NCI-H510A (cell line): ENCODE measurements around the gene ZPLD1.

ENCODE experiments used
- DNase-seq: peaks from one replicate; lab custom pipeline; 2025; lab: John Stamatoyannopoulos, UW

ZPLD1 gene

DNA sequence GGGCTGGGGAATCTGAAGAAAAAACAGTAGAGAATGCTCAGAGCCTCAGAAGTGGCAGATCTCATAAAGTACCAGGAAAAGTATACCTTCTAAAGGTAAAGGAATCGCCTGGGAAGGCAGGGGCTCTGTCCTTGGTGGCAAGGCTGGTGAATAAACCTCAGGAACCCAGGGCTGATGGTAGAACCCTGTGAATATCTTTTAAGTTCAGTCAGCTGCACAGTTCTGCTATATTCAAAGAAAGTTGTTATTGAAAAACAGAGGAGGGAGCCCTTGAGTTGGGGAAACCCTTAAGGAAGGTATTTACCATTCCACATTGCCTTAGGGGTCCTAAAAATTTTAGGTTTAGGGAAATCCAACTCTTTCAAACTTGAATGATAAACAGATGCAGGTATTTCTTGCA is 31.2 kb downstream of the ZPLD1 start:
- DNase-seq: no peak

DNA sequence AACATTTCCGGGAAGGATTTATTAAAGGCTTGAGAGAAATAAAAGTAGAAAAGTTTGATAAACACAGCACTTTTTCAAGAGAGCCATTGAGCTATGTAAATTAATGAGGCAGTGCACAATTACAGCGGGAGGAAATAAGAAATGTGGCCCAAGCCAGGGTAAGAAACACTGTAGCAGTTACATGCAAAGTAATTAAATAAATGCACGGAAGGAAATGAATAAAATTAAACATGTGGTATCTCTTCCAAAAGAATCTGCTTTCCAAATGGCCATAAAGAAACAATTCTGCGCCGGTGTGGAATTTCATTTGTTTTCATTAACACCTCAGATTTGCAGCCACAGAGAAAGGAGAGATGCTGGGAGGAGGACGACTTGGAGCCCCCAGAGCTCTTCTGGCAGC is 35.3 kb downstream of the ZPLD1 start:
- no peak for DNase-seq

DNA sequence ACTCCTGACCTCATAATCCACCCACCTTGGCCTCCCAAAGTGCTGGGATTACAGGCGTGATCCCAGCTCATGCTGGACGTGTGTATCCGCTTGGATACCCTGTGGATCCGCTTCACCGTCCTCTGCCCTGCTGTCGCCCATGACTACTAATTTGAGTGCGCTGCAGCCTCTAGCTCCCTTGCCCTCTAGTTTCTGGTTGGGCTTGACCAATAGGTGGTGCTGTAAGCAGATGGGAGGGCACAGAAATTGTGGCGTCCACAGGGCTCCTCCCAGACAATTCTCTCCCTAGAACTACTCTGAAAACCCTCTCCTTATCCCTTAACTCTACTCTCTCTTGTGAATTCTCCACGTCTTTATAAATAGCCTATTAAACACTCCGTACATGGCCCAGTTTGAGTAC is 36.2 kb downstream of the ZPLD1 start:
- no peak for DNase-seq

DNA sequence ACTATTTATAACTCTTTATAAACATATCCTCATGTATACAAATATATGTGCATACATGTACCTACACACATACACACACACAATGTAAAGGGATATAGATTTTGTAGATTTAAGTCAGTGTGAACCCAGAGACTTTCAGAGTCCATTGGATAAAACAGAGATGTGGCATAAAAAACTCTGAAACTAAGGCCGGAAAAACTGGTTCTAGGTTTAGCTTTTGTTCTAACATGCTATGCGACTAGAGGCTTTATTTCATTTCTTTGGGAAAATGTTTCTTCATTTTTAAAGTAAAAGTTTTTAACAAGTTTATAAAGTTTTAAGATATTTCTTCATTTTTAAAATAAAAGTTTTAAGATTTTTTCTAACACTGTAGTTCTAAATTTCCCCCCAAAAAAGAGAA is 36.7 kb downstream of the ZPLD1 start:
- no peak for DNase-seq

DNA sequence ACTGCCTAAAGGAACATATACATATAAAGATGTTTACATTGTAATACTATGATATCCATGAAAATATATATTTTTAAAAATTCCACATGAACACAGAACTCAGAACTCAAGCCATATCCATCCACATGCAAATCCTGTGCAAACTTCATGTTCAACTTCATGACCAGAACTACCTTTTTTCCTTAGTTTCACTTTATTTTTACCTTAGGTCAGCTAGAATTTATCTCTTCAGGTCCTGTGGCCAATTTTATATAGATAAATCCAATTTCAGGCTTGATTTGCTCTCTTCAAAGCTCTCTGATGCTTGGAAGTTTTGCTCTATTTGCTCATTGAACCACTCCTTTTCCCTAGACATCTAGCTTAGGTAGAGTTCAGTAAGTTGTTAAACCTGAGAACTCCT is 38.8 kb downstream of the ZPLD1 start:
- DNase-seq: no peak

DNA sequence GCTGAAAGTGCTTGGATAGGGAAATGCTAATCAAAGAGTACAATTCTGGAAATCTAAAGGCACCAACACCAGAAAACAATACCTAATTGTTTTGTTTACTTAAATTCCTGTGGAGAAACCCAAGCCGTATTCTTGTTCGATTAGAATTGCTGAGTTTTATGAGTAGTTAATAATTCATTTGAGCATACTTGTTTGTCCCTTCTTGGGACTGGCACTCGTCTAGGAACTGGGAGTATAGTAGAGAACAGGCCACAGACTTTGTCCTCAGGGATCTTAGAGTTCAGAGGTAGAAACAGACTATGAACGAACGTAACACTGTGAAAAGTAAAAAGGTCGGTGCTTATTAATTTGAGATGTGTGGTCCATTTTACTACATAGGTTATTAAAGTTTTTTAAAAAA is 39.4 kb downstream of the ZPLD1 start:
- DNase-seq: no peak

DNA sequence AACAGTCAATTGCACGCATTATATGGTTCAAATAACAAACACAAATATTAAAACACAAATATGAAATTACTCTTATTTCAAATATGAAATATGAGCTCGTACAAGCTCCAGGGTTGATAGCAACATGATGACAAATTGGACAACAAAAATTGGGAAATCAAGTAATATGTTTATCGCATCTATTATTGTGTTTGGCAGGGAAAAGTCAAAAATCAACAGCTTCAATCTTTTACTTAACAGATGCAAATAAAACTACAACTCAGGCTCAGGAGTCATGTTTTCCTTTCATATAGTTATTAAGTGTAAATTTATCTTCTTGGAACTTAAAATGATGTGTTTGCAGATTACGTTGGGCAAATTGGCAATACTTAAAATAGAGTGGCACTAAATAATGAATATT is 41.4 kb downstream of the ZPLD1 start:
- DNase-seq: no peak

DNA sequence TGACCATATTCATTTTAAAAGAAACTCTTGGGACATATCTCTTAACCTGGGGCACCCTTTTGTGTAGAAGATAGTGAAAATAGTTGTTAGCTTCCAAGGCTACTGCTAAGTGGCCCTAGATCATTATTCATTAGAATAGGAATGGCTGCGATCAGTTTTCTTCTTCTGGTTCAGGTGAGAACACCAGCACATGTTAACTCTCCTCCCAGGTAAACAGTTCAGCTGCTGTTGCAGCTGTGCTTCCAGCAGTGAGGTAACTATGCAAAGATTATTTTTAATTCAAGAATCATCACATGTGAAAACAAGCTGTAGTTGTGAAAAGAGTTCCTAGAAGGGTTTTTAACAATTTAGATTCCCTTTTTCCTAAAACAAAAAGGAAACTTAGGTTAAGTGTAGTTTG is 43.3 kb downstream of the ZPLD1 start:
- no peak for DNase-seq

DNA sequence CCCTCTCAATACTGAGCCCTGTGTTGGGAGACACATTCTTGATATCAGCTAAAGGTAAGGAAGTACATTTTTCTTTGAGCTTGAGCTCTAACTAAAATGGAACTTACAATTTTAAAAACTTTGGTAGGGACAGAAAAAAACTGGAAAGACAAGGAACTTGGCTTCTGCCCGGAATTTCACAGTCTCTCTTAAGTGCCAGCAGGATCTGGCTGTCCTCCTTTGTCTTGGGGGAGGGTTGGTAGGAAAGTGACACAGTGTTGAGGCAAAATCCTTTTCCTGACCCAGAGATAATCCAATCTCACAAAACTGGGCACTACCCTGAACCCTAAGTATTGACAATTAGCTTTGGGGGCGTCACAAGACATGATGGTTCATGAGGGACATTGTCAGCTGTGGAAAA is 45.3 kb downstream of the ZPLD1 start:
- DNase-seq: no peak

DNA sequence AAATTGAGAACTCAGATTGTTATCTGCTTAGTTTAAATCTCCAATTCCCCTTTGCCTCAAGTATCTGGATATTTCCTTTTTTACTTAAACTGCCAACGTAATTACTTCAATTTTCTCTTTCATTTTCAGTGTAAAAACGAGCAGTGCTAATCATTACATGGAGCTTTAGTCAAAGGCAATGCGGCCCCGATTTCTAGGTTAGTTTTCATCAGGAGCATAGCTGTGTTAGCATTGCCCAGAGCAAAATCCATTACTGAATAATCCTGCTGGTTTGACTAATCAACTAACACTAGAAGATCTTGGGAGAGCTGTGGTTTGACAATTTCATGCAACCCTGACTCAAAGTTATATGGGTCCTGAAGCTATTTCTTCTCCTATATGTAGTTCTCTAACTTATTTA is 46.2 kb downstream of the ZPLD1 start:
- DNase-seq: no peak

DNA sequence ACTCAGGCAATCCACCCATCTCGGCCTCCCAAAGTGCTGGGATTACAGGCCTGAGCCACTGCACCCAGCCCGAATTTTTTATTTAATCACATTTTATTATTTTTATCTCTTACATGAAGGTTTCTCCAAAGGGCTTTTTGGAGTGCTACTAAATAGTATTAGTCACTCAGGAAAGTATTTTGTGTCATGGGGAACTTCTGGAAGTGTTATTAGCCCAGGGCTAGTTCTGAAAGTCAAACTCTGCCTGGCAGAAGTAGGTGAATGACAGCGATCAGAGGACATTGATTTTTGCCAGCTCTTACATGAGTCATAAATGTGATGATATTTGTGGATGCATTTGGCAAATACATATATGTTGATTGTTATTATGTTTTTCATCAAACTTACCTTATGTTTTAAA is 48.7 kb downstream of the ZPLD1 start:
- no peak for DNase-seq

DNA sequence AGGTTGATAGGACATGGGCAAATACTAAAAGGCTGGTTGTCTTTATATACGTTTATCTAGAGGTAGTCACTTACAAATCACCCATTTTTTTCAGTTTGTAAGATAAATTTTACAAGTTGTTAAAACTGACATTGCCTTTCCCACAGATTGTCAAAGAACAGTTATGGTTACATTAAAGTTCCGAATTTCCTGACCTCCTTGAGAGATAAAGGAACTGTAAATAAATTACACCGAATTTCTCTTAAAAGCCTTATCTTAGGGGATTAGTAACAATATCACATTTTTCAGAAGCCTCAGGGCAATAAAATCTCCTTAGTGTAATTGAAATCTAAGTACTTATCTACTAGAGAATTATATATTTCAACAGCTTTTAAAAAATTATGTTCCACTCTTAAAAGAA is 49.5 kb downstream of the ZPLD1 start:
- no peak for DNase-seq

DNA sequence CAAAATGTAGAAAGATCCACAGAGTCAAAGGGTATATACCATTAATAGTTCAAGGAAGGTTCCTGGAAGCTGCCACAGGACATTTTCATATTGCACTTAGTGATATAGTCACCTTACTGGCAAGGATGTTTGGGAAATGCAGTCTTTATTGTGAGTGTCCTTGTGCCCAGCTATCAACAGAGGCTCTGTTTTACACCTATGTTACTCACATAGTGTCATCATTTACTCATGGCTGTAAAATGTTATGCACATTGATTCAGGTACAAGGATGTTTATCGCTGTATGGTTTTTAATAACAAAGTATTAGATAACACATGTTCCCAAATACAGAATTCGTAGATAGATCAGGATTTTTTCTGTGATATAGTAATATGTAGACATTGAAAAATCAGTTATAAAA is 50.9 kb downstream of the ZPLD1 start:
- DNase-seq: no peak

DNA sequence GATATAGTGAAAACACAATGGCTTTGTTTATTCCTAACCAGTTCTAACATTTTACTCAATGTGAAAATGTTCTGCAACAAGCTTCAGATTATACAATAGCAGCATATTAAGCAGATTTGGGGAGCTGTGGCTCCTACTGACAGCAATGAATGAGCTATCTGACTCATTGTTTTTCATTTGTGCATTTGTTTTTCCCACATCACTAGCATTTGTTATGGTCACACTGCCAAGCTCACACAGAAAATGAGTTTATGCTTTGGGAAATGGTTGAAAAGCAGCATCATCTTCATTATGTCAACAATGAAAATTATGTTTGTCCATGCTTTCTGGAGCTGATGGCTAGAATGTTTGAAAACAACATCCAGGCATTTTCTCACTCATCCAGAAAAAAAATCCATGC is 53.5 kb downstream of the ZPLD1 start:
- DNase-seq: no peak

DNA sequence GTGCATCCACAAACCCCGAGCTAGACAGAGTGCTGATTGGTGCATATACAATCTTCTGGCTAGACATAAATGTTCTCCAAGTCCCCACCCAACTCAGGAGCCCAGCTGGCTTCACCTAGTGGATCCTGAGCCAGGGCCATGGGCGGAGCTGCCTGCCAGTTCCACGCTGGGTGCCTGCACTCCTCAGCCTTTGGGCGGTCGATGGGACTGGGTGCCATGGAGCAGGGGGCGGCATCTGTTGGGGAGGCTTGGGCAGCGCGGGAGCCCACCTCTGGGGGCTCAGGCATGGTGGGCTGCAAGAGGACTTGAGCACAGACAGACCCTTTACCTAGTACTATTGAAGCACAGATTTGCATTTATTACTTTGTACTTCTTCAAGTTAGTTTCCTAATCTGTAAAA is 57.5 kb downstream of the ZPLD1 start:
- no peak for DNase-seq

DNA sequence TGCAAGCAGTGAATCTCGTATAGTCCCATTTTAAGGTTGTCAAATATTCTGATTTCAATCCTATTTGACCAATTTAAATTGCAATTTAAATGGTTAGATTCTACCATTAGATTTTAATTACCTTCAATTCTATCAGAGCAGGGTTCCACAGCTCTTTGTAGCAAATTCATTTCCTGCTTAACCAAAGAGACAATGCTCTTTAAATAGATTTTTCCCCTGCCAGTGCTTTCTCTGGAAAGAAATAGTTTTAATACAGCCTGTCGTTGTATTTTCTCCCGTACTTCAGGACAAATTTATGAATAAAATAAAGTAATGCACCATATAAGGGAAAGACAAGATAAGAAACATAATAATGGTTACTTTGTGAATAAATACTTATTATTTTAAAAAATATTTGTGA is 62.8 kb downstream of the ZPLD1 start:
- DNase-seq: no peak

DNA sequence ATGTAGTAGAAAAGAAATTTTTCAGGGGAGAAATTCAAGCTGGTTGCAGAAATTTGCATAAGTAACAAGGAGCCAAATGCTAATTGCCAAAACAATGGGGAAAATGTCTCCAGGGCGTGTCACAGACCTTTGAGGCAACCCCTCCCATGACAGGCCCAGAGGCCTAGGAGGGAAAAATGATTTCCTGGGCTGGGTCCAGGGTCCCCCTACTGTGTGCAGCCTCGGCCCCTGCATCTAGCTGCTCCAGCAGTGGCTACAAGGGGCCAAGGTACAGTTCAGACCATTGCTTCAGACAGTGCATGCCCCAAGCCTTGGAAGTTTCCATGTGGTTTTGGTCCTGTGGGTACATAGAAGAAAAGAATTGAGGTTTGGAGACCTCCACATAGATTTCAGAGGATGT is 70.7 kb downstream of the ZPLD1 start:
- no peak for DNase-seq

DNA sequence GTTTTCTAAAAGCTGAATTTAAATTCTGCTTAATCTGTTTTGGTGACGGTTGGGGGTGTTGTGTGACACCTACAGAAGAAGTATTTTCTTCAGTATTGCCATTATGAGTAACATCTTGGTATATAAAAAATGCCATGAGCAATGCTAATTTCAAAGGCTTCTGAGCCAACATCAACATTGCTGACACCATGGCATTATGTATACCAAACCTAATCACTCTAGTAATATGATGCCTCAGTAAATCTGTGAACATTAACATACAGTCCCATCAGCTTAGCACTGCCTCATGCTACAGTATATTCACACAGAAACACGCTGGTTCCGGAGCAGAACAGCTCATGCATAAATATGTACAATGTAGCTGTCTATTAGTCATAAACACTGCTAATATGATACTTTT is 75.8 kb downstream of the ZPLD1 start:
- no peak for DNase-seq

DNA sequence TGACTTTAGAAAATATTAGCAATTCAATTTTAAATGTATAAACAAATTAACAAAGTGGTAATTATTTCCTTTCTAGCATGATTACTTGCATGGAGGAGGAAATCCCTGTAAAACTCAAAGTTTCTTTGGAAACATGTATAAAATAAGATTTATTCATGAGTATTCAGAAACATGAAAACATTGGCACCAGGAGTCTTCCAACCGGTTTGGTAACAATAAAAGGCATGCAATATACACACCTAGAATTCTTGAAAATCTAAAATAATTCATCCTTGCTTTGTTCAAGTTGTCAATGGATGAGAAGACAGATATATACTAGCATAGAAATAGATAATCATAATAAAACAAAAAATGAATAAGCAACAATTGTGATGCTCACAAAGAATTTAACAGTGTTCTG is 76.4 kb downstream of the ZPLD1 start:
- DNase-seq: no peak

DNA sequence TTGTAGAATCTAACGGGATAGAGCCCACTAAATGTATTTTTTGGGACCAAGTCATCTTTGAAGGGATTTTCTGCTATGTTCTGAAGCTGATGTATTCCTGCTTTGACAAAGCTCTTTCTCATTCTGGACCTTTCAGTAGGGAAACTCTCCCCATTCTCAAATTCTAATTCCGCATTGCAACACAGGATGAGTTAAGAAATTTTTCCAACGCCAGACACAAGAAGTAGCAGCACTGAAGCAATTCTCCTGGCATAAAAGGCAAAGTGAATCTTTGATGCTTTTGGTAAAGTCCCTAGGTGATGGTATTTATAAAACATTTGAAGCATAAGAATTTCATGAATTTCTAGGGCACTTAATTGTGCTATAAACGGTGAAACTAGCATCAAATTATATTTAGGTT is 76.8 kb downstream of the ZPLD1 start:
- no peak for DNase-seq

DNA sequence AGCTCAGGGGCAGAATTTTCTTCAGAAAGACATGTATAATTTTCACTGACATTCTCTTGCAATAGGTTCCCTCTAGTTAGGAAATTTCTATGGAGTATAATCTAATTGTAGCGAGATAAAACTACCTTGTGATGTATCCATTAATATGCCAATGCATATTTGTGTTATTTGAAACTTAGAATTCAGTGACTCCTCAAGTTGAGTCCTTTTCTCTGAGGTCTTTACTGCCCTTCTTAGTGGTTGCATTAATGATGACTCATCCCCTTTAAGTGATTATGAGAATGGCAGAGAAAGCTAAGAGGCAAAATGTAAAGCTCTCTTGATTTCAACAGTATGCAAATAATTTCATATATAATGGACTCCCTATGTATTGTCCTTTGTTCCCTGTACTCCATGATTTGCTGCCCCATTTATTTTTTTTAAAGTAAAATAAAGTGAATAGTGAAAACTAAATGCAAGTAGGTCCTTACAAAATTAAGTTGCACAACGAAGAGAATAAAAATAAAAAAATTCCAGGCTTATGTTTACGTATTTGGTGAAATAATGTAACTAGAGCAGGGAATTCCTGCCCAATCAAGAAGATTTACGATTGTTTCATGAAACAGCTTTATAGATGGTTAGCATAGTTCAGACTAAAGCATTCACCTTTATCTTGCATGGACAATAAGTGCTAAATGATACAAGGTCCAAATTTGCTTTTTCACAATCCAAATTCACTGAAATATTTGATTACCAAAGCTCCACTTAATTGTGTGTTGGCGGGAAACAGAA is 78.1 kb downstream of the ZPLD1 start:
- no peak for DNase-seq

DNA sequence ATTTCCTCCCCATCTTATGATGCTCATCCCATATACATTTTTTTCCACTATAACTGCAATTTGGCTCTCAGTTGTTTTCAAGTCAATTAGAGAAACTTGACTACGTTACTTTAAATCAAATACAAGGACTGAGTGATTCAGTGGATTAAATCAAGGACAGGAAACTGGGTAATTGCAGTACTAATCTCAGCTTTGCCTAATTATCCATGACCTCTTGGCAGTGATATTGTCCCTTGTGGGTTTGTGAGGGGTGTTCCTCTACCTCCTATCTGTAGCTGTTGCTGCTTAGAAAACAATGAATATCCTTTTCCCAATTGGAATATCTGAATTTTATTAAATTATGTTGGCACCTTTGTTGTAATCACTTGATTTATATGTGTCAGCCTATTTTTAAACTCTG is 79.4 kb downstream of the ZPLD1 start:
- no peak for DNase-seq

DNA sequence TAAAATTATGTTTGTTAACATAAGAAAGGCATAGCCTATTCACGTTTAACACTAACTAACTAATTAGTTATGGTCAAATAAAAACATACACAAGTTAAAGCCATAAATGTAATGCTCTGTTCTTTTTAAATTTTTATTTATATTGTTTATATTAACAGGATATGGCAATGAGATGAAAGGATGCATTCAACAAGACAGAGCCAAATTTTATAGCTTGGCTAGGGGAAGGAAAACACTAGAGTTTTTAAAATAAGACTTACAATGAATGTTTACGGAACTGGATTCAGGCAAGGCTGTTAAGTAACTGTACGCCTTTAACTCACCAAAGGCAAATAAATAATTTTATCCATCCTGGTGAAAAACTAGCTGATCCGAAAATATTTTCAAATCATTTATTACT is 86.4 kb downstream of the ZPLD1 start:
- no peak for DNase-seq

DNA sequence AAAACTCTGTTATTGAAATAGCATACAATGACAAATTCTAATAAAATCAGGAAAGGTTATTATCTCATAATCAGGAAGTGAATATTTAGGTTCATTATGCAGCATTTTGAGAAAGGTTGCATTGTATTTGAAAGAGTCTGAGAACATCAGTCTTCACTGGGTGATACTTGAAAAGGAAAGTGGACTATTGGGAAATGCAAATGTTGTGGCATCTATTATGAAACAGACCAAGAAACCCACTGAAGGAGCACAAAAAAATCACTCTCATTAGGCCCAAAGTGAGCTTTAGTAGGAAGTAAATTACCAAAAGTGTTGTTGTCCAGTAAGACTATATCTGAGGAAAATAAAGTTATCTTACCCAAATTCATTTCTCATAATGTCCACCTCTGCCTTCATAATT is 90.8 kb downstream of the ZPLD1 start:
- DNase-seq: no peak

DNA sequence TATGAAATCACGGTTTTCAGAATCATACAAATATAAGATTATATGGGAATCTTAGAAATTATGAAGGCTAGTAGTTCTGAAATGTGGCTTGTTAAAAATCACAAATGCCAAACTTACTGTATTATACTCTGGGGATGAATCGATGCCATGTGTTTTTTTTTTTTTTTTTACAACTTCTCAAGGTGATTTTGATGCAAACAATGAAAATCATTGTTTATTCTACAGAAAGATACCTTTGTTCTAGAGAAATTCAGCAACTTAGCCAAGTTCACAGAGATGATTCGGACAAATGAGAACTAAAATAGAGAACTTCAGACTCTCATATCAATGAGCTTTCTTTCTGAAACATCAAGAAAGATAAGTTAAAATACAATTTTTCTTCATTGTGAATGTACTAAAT is 92.0 kb downstream of the ZPLD1 start:
- DNase-seq: no peak
